HG03159 (cell line): ENCODE measurements around the gene CEP152.

Source experiments
- ATAC-seq: cut with Tn5 transposase; IDR thresholded peaks from one replicate; pipeline ENCODE4 v1.9.1; 2021; ENCODE audit warnings: mild to moderate bottlenecking, moderate library complexity; ENCODE audit not compliant: unreplicated experiment

The CEP152 gene

GRCh38 chr15:48778331-48778730 lies 32.5 kb downstream of the CEP152 start:
- no peak for ATAC-seq

- no peak for ATAC-seq
These were observed 33.1 kb downstream of the CEP152 start for GRCh38 chr15:48777645-48778330.

- ATAC-seq = no peak
These were observed 35.3 kb downstream of the CEP152 start for GRCh38 chr15:48775546-48775945.

GRCh38 chr15:48774484-48774883 lies 36.4 kb downstream of the CEP152 start:
- no peak for ATAC-seq

GRCh38 chr15:48766196-48766595 lies 44.7 kb downstream of the CEP152 start:
- no peak for ATAC-seq

DNA sequence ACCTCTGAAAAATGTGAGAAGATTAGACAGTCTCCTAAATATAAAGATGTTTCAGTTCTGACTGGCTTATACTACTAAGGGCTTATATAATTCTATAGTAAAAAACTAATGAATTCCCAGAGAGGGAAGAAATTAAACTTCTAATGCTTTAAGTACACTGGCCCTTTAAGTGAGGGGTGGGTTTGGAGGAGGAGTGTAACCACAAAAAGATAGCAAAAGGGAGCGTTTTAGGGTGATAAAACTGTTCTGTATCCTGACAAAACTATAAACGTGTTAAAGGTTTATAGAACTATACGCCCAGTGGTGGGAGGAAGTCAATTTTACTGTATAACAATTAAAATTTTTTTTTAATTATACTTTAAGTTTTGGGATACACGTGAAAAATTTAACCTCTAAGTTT lies 45.8 kb downstream of the CEP152 start:
- no peak for ATAC-seq

- ATAC-seq = no peak
These were observed 49.3 kb downstream of the CEP152 start for GRCh38 chr15:48761393-48762158.

GRCh38 chr15:48759921-48760320 lies 50.9 kb downstream of the CEP152 start:
- ATAC-seq = no peak

- no peak for ATAC-seq
These were observed 53.2 kb downstream of the CEP152 start for GRCh38 chr15:48757661-48758060.

DNA sequence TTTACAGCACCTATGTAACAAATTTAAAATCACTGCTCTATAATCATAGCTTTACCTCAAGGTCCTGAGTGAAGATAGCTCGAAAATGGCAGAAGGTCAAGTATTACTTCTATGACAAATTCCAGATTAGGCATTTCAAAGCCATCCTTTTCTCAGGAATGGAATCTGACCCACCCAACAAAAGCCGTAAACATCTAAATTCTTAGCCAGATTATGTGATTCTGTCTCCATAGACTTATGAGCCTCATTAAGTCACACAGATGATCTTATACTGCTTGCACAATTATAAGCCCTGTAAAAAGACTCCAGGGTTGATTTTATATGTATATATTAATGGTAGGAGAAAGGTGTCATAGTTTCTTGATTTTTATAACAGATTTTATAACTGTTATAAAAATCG lies 56.9 kb downstream of the CEP152 start:
- ATAC-seq = no peak

DNA sequence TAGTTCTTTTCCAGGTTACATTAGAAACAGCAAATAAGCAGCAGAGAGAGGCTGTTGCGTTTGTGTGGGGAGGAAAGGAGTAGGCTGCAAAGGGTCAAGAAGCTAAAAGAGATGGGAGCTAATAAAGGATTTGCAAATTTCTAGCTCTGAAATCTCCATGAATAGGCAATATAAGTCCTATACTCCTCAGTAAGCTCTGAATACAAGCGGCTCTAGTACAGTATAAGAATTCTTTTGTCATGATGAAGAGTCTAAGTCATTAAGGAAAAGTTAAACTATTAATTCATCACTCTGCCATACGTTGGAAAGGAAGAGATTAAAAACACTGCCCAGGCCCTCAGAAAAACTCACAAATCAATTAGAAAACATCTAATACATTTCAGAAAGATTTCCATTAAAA lies 59.3 kb downstream of the CEP152 start:
- ATAC-seq = no peak

GRCh38 chr15:48748535-48748934 lies 62.3 kb downstream of the CEP152 start:
- ATAC-seq = no peak

DNA sequence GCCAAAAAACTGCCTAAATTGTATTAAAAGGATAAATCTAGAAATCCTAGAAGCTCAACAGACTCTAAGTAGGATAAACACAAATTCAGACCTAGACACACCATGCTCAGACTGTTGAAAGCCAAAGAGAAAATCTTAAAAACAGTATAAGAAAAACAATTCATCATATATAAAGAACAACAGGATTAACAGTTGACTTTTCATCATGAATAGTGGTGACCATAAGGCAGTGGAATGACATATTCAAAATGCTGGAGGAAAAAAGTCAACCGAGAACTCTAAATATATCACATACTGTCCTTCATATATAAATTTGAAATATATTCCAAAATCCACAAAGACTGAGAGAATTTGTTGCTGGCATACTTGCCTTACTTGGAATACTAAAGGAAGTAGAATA lies 77.3 kb downstream of the CEP152 start:
- no peak for ATAC-seq

DNA sequence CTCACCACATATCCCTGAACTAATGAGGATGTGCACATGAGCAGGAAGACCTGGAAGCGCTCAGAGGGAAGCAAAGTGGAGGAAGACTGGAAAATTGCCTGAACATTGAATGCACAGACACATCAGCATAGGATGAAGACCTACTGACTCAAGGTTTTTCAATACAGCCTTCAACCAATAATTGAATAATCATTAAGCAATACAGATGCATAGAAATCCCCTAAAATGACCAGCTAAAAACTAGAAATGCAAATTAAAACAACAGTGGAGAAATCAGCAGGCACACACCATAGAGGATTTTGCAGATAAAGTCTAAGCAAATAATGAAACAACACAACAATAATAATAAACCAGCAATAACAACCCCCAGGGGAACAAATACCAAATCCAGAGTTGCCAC lies 80.4 kb downstream of the CEP152 start:
- ATAC-seq = no peak

- ATAC-seq = no peak
These were observed 86.9 kb downstream of the CEP152 start for GRCh38 chr15:48723969-48724368.

GRCh38 chr15:48722764-48723661 lies 87.9 kb downstream of the CEP152 start:
- ATAC-seq = no peak

- no peak for ATAC-seq
These were observed 89.6 kb downstream of the CEP152 start for GRCh38 chr15:48721061-48721810.

DNA sequence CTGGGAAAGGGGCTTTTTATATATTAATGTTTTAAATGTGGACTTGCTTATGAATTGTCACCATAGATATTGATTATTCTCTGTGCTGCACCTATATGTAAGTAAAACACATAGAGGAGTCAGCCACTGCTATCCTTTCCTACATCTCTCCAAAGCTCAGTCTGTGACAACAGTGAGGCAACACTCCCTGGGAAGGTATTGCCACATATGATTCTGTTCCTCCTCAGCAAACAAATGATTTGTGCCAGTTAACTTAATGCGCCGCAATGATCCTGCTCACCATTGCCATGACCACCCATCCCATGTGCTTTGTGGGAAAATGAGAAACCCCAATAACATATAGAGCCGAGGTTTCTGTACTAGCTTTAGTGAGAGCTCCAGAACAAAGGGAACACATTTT lies 90.2 kb downstream of the CEP152 start:
- ATAC-seq = no peak

GRCh38 chr15:48719668-48720067 lies 91.2 kb downstream of the CEP152 start:
- ATAC-seq = no peak

DNA sequence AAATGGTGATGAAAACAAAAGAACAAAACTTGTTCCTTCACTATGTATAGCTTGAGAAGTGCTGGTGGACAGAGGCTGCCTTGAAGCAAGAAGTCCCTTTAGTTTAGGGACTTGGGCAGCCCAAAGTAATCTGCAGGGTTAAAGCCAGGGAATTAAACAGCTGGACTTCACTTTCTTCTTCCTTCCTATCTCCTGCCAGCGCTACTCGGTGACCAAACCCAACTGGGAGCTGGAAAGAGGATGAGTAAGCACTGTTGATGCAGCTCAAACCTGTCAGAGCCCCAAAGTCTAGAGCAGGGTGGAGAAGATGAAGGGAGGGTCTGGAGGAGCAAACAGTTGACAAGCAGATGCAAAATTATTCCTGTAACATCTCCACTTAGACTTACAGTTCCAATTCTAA lies 92.2 kb downstream of the CEP152 start:
- no peak for ATAC-seq

DNA sequence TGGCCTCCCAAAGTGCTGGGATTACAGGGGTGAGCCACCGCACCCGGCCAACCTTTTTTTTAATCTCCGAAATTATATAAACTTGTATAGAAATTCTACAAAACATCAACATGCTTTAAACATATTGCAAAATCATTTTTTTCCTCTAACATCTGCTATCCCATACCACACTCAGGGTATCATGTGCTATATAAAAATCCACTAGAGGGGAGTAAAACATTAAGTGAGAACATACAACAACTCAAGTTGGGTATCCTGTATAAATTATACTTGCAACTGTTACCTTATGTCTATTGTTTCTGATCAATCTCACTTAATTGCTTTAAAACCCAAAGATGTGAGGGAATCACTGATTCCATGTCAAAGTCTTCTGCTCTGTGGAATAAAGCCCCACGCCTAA lies 93.4 kb downstream of the CEP152 start:
- no peak for ATAC-seq
